Measurements from ENCODE around the gene GBE1. TPM values are rescaled to one million over a fixed set of nuclear protein-coding genes. Genes with fewer than 3 reads are reported as not detected.

GBE1 gene
- total RNA-seq, 2 donors from 2014 or later, result 60.1 to 67.1 TPM

DNA sequence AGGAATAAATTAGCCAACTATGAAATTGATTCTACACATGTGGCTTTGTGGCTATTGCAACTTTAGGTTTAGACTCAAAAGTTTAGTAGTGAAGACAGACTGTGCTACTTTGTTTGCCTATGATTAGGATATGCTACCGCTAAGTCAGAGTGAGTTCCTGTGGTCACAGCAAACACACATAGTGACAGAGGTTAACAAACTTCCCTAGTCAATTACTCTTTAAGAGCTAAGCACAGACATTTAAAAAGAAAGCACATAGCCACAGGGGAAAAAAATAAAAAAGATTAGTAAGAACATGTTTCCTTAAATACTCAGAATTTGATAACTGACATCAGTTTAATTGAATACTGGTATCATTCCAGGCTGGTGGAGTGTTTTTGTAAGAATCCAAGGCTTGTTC is 207.1 kb downstream of the GBE1 start:
- peak overlapping the region; percentile 59 to 67 for H3K27ac ChIP-seq
- ATAC-seq (ENCODE audit: insufficient number of reproducible peaks, low FRiP score, low read depth), result no peak

DNA sequence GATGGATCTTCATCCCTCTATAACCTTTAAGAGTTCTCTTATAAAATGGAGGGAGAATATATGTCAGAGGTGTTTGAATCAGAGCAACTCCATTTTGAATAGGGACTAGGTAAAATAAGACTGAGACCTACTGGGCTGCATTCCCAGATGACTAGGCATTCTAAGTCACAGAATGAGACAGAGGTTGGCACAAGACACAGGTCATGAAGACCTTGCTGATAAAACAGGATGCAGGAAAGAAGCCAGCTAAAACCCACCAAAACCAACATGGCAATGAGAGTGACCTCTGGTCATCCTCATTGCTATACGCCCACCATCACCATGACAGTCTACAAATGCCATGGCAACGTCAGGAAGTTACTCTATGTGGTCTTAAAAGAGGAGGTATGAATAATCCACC is 211.0 kb downstream of the GBE1 start:
- H3K27ac ChIP-seq, result peak overlapping the region; percentile 47 to 67
- peak; percentile 5 for DNase-seq (ENCODE audit: low spot score)
- peaks cover 2 to 39% of the 10 kb centered on the region in 2 donors for H3K4me1 ChIP-seq (ENCODE audit: control insufficient read depth in 1 of 2, low read depth in 2 of 2)
- no peaks in the 10 kb centered on the region for H3K9me3 ChIP-seq
- H3K27me3 ChIP-seq (replicated peaks; ENCODE audit: insufficient read depth), result no peaks in the 10 kb centered on the region
- TF ChIP-seq, protein P1, sequence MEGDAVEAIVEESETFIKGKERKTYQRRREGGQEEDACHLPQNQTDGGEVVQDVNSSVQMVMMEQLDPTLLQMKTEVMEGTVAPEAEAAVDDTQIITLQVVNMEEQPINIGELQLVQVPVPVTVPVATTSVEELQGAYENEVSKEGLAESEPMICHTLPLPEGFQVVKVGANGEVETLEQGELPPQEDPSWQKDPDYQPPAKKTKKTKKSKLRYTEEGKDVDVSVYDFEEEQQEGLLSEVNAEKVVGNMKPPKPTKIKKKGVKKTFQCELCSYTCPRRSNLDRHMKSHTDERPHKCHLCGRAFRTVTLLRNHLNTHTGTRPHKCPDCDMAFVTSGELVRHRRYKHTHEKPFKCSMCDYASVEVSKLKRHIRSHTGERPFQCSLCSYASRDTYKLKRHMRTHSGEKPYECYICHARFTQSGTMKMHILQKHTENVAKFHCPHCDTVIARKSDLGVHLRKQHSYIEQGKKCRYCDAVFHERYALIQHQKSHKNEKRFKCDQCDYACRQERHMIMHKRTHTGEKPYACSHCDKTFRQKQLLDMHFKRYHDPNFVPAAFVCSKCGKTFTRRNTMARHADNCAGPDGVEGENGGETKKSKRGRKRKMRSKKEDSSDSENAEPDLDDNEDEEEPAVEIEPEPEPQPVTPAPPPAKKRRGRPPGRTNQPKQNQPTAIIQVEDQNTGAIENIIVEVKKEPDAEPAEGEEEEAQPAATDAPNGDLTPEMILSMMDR (IDR thresholded peaks at IDR 0.05), result no peak
- ATAC-seq (ENCODE audit: insufficient number of reproducible peaks, low FRiP score, low read depth), result no peak
- H3K36me3 ChIP-seq, result no peaks in the 10 kb centered on the region
- no peak overlapping the region for H3K4me3 ChIP-seq

More for the DNA sequence above, 207.1 kb downstream of the GBE1 start:
- Histone ChIP-seq H3K9me3 (no peaks in the 10 kb centered on the region), H3K4me1 (ENCODE audit: control insufficient read depth in 1 of 2, low read depth in 2 of 2) (peaks cover 2 to 52% of the 10 kb centered on the region in 2 donors), H3K4me3 (peak overlapping the region; percentile 17), H3K36me3 (no peaks in the 10 kb centered on the region), H3K27me3 (replicated peaks; ENCODE audit: insufficient read depth) (no peaks in the 10 kb centered on the region)
- no peak for DNase-seq (ENCODE audit: low spot score)
- TF ChIP-seq, protein P1 (IDR thresholded peaks at IDR 0.05), result no peak

DNA sequence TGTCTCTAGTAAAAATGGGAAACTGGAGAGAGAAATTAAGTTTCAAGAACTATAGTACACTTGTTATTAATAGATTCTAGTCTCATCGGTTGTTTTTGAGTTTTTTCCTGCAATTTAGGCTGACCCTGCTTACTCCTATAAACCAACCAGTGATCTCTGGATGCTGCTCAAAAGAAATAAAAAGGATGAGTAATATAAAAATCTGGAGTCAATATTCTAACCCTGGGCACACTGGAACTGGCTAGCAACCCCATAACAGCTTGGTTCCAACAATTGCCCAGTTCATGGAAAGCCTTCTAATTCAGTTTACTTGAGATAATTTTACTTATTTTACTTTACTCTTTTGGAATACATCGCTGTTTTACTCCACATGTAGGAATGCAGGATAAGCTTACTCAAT is 211.6 kb downstream of the GBE1 start:
- H3K4me1 ChIP-seq (ENCODE audit: control insufficient read depth in 1 of 2, low read depth in 2 of 2), result peaks cover 2 to 33% of the 10 kb centered on the region in 2 donors
- no peak for DNase-seq (ENCODE audit: low spot score)
- H3K36me3 ChIP-seq, result no peaks in the 10 kb centered on the region
- no peaks in the 10 kb centered on the region for H3K27me3 ChIP-seq (replicated peaks; ENCODE audit: insufficient read depth)
- peak overlapping the region; percentile 47 to 67 for H3K27ac ChIP-seq
- no peak overlapping the region for H3K4me3 ChIP-seq
- ATAC-seq (ENCODE audit: insufficient number of reproducible peaks, low FRiP score, low read depth), result peak; percentile 63
- TF ChIP-seq, protein P1 (IDR thresholded peaks at IDR 0.05), result no peak
- H3K9me3 ChIP-seq, result no peaks in the 10 kb centered on the region

DNA sequence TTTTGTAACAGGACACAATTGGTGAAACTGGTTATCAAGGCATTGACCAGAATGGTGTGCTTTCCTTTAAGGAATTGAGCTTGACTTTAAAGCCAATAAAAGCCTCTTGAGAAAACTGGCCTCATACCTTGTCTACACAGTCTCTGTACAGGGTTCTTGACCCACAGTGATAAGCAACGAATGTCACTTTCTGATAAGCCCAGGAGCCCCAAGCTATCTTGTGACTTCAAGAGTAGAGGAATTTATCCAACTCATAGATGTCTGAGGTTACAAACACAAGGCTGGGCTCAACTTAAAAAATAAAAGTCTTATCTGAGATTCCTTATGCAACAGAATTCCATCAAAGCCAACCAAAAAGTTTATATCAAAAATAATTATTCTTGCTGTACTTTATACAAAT is 212.1 kb downstream of the GBE1 start:
- ATAC-seq (ENCODE audit: insufficient number of reproducible peaks, low FRiP score, low read depth) (no peak), DNase-seq (ENCODE audit: low spot score) (no peak)
- no peaks in the 10 kb centered on the region for H3K9me3 ChIP-seq
- no peaks in the 10 kb centered on the region for H3K27me3 ChIP-seq (replicated peaks; ENCODE audit: insufficient read depth)
- peaks cover 2 to 31% of the 10 kb centered on the region in 2 donors for H3K4me1 ChIP-seq (ENCODE audit: control insufficient read depth in 1 of 2, low read depth in 2 of 2)
- TF ChIP-seq, protein P1 (IDR thresholded peaks at IDR 0.05), result no peak
- no peak overlapping the region for H3K4me3 ChIP-seq
- H3K36me3 ChIP-seq, result no peaks in the 10 kb centered on the region
- H3K27ac ChIP-seq, result peak overlapping the region; percentile 35 to 47

DNA sequence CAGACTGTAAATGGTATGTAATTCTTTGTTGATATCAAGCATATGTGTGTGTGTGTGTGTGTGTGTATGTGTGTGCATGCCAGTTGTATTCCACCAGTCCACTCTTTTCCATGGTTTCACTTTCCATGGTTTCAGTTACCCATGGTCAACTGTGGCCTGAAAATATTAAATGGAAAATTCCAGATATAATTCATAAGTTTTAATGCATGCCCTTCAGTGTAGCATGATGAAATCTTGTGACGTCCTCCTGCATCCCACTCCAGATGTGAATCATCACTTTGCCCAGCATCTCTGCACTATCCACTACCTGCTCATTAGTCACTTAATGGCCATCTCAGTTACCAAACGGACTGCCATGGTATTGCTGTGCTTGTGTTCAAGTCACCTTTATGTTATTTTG is 215.9 kb downstream of the GBE1 start:
- Histone ChIP-seq H3K4me1 (ENCODE audit: control insufficient read depth in 1 of 2, low read depth in 2 of 2) (peaks cover 2 to 26% of the 10 kb centered on the region in 2 donors), H3K9me3 (no peaks in the 10 kb centered on the region), H3K27ac (no peak overlapping the region), H3K36me3 (no peaks in the 10 kb centered on the region), H3K4me3 (no peak overlapping the region), H3K27me3 (replicated peaks; ENCODE audit: insufficient read depth) (no peaks in the 10 kb centered on the region)
- DNase-seq (ENCODE audit: low spot score), result no peak
- TF ChIP-seq, protein P1 (IDR thresholded peaks at IDR 0.05), result no peak
- ATAC-seq (ENCODE audit: insufficient number of reproducible peaks, low FRiP score, low read depth), result no peak
